ENCODE data around the gene CELA3A. TPM values are rescaled to one million over a fixed set of nuclear protein-coding genes. Genes with fewer than 3 reads are reported as not detected.

Gene CELA3A
- total and polyA plus RNA-seq, 12 donors, result 1.6 to 9.4 (median 3.1) TPM; not detected in 7

- Histone ChIP-seq H3K27ac (no peak overlapping the region), H3K4me1 (replicated peaks in 1 of 2) (peaks cover 37 to 84% of the 10 kb centered on the region in 2 donors), H3K27me3 (no peaks in the 10 kb centered on the region), H3K4me3 (no peak overlapping the region), H3K9me3 (replicated peaks in 1 of 3) (no peaks in the 10 kb centered on the region), H3K36me3 (replicated peaks in 1 of 2) (peaks cover 0 to 4% of the 10 kb centered on the region in 2 donors)
- DNase-seq, result no peak
- intact Hi-C loops (cut with DNase I), result no loop called here
- no peak for TF ChIP-seq POLR2A (IDR thresholded peaks at IDR 0.05)
- 90 to 95% (median 92%) methylated on average over 10 of the region's 10 CpGs for WGBS, 4 donors
These were observed 56.4 kb downstream of the CELA3A start for GRCh38 chr1:22057861-22058260.

Small RNA genes within 50 kb of the gene (small RNA-seq; reads per million reads assigned to genes)
- gene RN7SL186P, result 0 reads per million in 2 donors
- 0 reads per million in 2 donors for gene RN7SL386P
- 0 reads per million in 2 donors for gene RNU6-1022P
- 0 reads per million in 2 donors for gene RNU6-776P

Other genes with a start within 250 kb of the CELA3A start
- gene USP48, start 218.5 kb upstream of the CELA3A start, total RNA-seq, result 100 to 1,000 TPM in 5 of 9 donors, 10 to 100 TPM in 4; 35.9 to 156 (median 109) TPM
- 10 to 100 TPM; 47.5 to 95.8 (median 56.9) TPM for gene USP48, start 218.5 kb upstream of the CELA3A start, polyA plus RNA-seq
- gene LDLRAD2, start 189.4 kb upstream of the CELA3A start, total RNA-seq, result 1 to 10 TPM in 4 of 9 donors, under 1 TPM in 4, not detected in 1; 0.22 to 1.7 (median 1.0) TPM
- gene LDLRAD2, start 189.4 kb upstream of the CELA3A start, polyA plus RNA-seq, result 1 to 10 TPM in 2 of 3 donors, under 1 TPM in 1; 0.16 to 9.4 (median 5.4) TPM
- gene HSPG2, start 64.3 kb upstream of the CELA3A start, total RNA-seq, result 100 to 1,000 TPM in 8 of 9 donors, 10 to 100 TPM in 1; 47.1 to 558 (median 300) TPM
- 100 to 1,000 TPM in 2 of 3 donors, 10 to 100 TPM in 1; 38.7 to 394 (median 156) TPM for gene HSPG2, start 64.3 kb upstream of the CELA3A start, polyA plus RNA-seq
- gene CELA3B, start 24.6 kb upstream of the CELA3A start, total RNA-seq, result 1 to 10 TPM in 2 of 9 donors, under 1 TPM in 1, not detected in 6; 0.84 to 7.0 (median 6.7) TPM
- under 1 TPM in 2 of 3 donors, not detected in 1; 0.80 to 0.84 TPM for gene CELA3B, start 24.6 kb upstream of the CELA3A start, polyA plus RNA-seq
- gene CDC42, start 51.1 kb downstream of the CELA3A start, total RNA-seq, result 100 to 1,000 TPM; 150 to 351 (median 222) TPM
- gene CDC42, start 51.1 kb downstream of the CELA3A start, polyA plus RNA-seq, result 100 to 1,000 TPM in 1 of 3 donors, 10 to 100 TPM in 2; 69.6 to 279 (median 79.1) TPM
- gene WNT4, start 141.4 kb downstream of the CELA3A start, total RNA-seq, result 10 to 100 TPM in 1 of 9 donors, 1 to 10 TPM in 8; 2.3 to 39.6 (median 5.8) TPM
- 10 to 100 TPM in 1 of 3 donors, 1 to 10 TPM in 2; 5.7 to 13.6 (median 8.1) TPM for gene WNT4, start 141.4 kb downstream of the CELA3A start, polyA plus RNA-seq

All from adrenal gland (tissue), 12 donors.